Endothelial cell of hepatic sinusoid (primary cell): ENCODE data around the gene ZBTB16.

Experiments used
- in situ Hi-C: cut with HindIII; loops from 2 replicates; pipeline ENCODE4 v1.10.0; 2017; ENCODE audit warnings: low sequenced_read_pairs

Gene ZBTB16

GRCh38 chr11:114250993-114251814 lies 191.7 kb downstream of the ZBTB16 start:
- in situ Hi-C loops, result no loop called here

- in situ Hi-C loops, result no loop called here
Observed at GRCh38 chr11:114251815-114252337, 192.4 kb downstream of the ZBTB16 start.

GRCh38 chr11:114252767-114253166 lies 193.3 kb downstream of the ZBTB16 start:
- in situ Hi-C loops, result no loop called here

- in situ Hi-C loops, result no loop called here
Observed at GRCh38 chr11:114253771-114254170, 194.3 kb downstream of the ZBTB16 start.

GRCh38 chr11:114254571-114255146 lies 195.1 kb downstream of the ZBTB16 start:
- in situ Hi-C loops, result loop anchor here (5.0 kb wide), 1 partner anchor 347 kb away; no protein-coding TSS in a partner anchor

- in situ Hi-C loops, result loop anchor here (5.0 kb wide), 1 partner anchor 348 kb away; no protein-coding TSS in a partner anchor
Observed at GRCh38 chr11:114255289-114255688, 195.8 kb downstream of the ZBTB16 start.

GRCh38 chr11:114256176-114256966 lies 196.9 kb downstream of the ZBTB16 start:
- in situ Hi-C loops, result loop anchor here (5.0 kb wide), 1 partner anchor 349 kb away; no protein-coding TSS in a partner anchor

- in situ Hi-C loops, result loop anchor here (5.0 kb wide), 1 partner anchor 350 kb away; no protein-coding TSS in a partner anchor
Observed at GRCh38 chr11:114256967-114257286, 197.4 kb downstream of the ZBTB16 start.

GRCh38 chr11:114257621-114258558 lies 198.4 kb downstream of the ZBTB16 start:
- in situ Hi-C loops, result loop anchor here (5.0 kb wide), 1 partner anchor 351 kb away; no protein-coding TSS in a partner anchor

GRCh38 chr11:114258696-114259095 lies 199.2 kb downstream of the ZBTB16 start:
- in situ Hi-C loops, result loop anchor here (5.0 kb wide), 1 partner anchor 351 kb away; no protein-coding TSS in a partner anchor

- in situ Hi-C loops, result loop anchor here (5.0 kb wide), 1 partner anchor 352 kb away; no protein-coding TSS in a partner anchor
Observed at GRCh38 chr11:114259124-114259526, 199.6 kb downstream of the ZBTB16 start.

- in situ Hi-C loops, result loop anchor here (5.0 kb wide), 1 partner anchor 352 kb away; no protein-coding TSS in a partner anchor
Observed at GRCh38 chr11:114259551-114259983, 200.1 kb downstream of the ZBTB16 start.

- in situ Hi-C loops, result loop anchor here (5.0 kb wide), 1 partner anchor 228 kb away; no protein-coding TSS in a partner anchor
Observed at GRCh38 chr11:114260077-114260476, 200.6 kb downstream of the ZBTB16 start.

- in situ Hi-C loops, result loop anchor here (5.0 kb wide), 1 partner anchor 228 kb away; no protein-coding TSS in a partner anchor
Observed at GRCh38 chr11:114260483-114260882, 201.0 kb downstream of the ZBTB16 start.

- in situ Hi-C loops, result loop anchor here (5.0 kb wide), 1 partner anchor 229 kb away; no protein-coding TSS in a partner anchor
Observed at GRCh38 chr11:114261791-114262190, 202.3 kb downstream of the ZBTB16 start.

GRCh38 chr11:114262681-114263512 lies 203.4 kb downstream of the ZBTB16 start:
- in situ Hi-C loops, result loop anchor here (5.0 kb wide), 1 partner anchor 231 kb away; no protein-coding TSS in a partner anchor

- in situ Hi-C loops, result loop anchor here (5.0 kb wide), 1 partner anchor 231 kb away; no protein-coding TSS in a partner anchor
Observed at GRCh38 chr11:114263513-114264170, 204.1 kb downstream of the ZBTB16 start.

GRCh38 chr11:114264381-114264780 lies 204.9 kb downstream of the ZBTB16 start:
- in situ Hi-C loops, result loop anchor here (5.0 kb wide), 1 partner anchor 232 kb away; no protein-coding TSS in a partner anchor
